Endothelial cell of umbilical vein (primary cell): Measurements from ENCODE around the gene GAB2. TPM values are rescaled to one million over a fixed set of nuclear protein-coding genes. Genes with fewer than 3 reads are reported as not detected.

ENCODE experiments used
- BruUV-seq: library from RNA; stranded (reverse); fragments of 400-500 nt; replicated peaks from 2 replicates; lab custom pipeline; 2021; lab: Mats Ljungman, UMichigan
- CTCF ChIA-PET: fragments of 300-600, 350-600 bp; sonication (Branson Sonifier 250); formaldehyde crosslinking; loops from one replicate; lab custom pipeline; 2021; ENCODE audit warnings: antibody characterized with exemption, inconsistent platforms; lab: Charles Lee
- POLR2A ChIA-PET: fragments of 300-600, 350-600 bp; sonication (Branson Sonifier 250); formaldehyde crosslinking; loops from one replicate; lab custom pipeline; 2021; ENCODE audit warnings: antibody characterized with exemption, inconsistent platforms; lab: Charles Lee
- DNase-seq: peaks from one replicate; pipeline ENCODE4 v3.0.0-alpha.2; 2011; ENCODE audit warnings: low read depth, low spot score
- FAIRE-seq: peaks from 2 replicates; lab custom pipeline; 2011; peaks lifted over from hg19 to GRCh38; lab: Jason Lieb, UNC
- H2AFZ ChIP-seq: 2 replicates; pipeline ENCODE4 v1.6.0; 2012; ENCODE audit warnings: low read depth, low read length, control low read depth, inconsistent platforms
- H3K27ac ChIP-seq: 2 replicates; pipeline ENCODE4 v1.5.1; 2011; ENCODE audit warnings: low read depth, mild to moderate bottlenecking, control low read depth, low read length, moderate library complexity; ENCODE audit not compliant: insufficient read depth
- H3K27me3 ChIP-seq, 2 experiments: 2 replicates each; pipeline versions ENCODE4 v1.6.0 to v1.6.1; 2011; ENCODE audit warnings: low read length in 2 of 2, mixed read lengths in 1 of 2; ENCODE audit not compliant: control insufficient read depth in 2 of 2, insufficient read depth in 2 of 2
- H3K36me3 ChIP-seq, 2 experiments: 2 replicates in 1 of 2; 3 replicates in 1 of 2; pipeline ENCODE4 v1.5.1; 2011; ENCODE audit warnings: low read length in 2 of 2, mild to moderate bottlenecking in 1 of 2, moderate library complexity in 1 of 2; ENCODE audit not compliant: control insufficient read depth in 2 of 2, insufficient read depth in 2 of 2; ENCODE audit errors: extremely low read depth in 1 of 2
- H3K4me1 ChIP-seq: 3 replicates; pipeline ENCODE4 v1.5.1; 2011; ENCODE audit warnings: mild to moderate bottlenecking, low read length; ENCODE audit not compliant: control insufficient read depth, insufficient read depth; ENCODE audit errors: extremely low read depth
- H3K4me2 ChIP-seq: 2 replicates; pipeline ENCODE4 v1.6.1; 2011; ENCODE audit warnings: low read length, control low read depth, mixed read lengths; ENCODE audit not compliant: insufficient read depth
- H3K4me3 ChIP-seq, 3 experiments: fragments of 200-600 bp in 1 of 3; sonication (generic), shearing (Covaris generic) in 1 of 3; replicated peaks in 1 of 3; 2 replicates each; pipeline ENCODE4 v1.5.1; 2011 to 2016; ENCODE audit warnings: control low read depth in 3 of 3, low read length in 3 of 3, mild to moderate bottlenecking in 2 of 3, inconsistent platforms in 1 of 3, low read depth in 1 of 3, moderate library complexity in 1 of 3; ENCODE audit not compliant: insufficient read depth in 1 of 3
- H3K79me2 ChIP-seq: 2 replicates; pipeline ENCODE4 v1.6.0; 2012; ENCODE audit warnings: low read length, inconsistent platforms; ENCODE audit not compliant: control insufficient read depth, insufficient read depth
- H3K9ac ChIP-seq: replicated peaks from 2 replicates; pipeline ENCODE3; 2011; ENCODE audit warnings: low read length, control low read depth; ENCODE audit not compliant: insufficient read depth; ENCODE audit errors: extremely low read depth
- H3K9me1 ChIP-seq: replicated peaks from 3 replicates; pipeline ENCODE4 v1.6.0; 2011; ENCODE audit warnings: mild to moderate bottlenecking, low read length; ENCODE audit not compliant: control insufficient read depth, insufficient read depth; ENCODE audit errors: extremely low read depth
- H3K9me3 ChIP-seq: replicated peaks from 2 replicates; pipeline ENCODE4 v1.5.1; 2012; ENCODE audit warnings: low read length, inconsistent platforms; ENCODE audit not compliant: control insufficient read depth, insufficient read depth
- H4K20me1 ChIP-seq: replicated peaks from 2 replicates; pipeline ENCODE3; 2011; ENCODE audit warnings: mild to moderate bottlenecking, low read length; ENCODE audit not compliant: control insufficient read depth, insufficient read depth; ENCODE audit errors: extremely low read depth
- EZH2 ChIP-seq: IDR thresholded peaks from 2 replicates; pipeline ENCODE4 v1.6.1; 2012; ENCODE audit warnings: borderline replicate concordance, low read depth, mild to moderate bottlenecking, moderate library complexity, low read length, inconsistent platforms; ENCODE audit not compliant: severe bottlenecking
- FOS ChIP-seq: IDR thresholded peaks from 2 replicates; pipeline ENCODE4 v1.6.1; 2011; ENCODE audit warnings: mild to moderate bottlenecking, low read length, moderate library complexity, borderline replicate concordance; ENCODE audit not compliant: insufficient read depth
- GATA2 ChIP-seq: IDR thresholded peaks from 2 replicates; pipeline ENCODE4 v1.7.0; 2011; ENCODE audit warnings: low read depth, mild to moderate bottlenecking, moderate library complexity, mixed read lengths, low read length; ENCODE audit not compliant: insufficient read length, insufficient read depth
- JUN ChIP-seq: IDR thresholded peaks from 2 replicates; pipeline ENCODE4 v1.6.1; 2011; ENCODE audit warnings: borderline replicate concordance, low read depth; ENCODE audit not compliant: insufficient read length, insufficient read depth
- MYC ChIP-seq: IDR thresholded peaks from one replicate; pipeline ENCODE4 v1.6.1; 2011; ENCODE audit warnings: mild to moderate bottlenecking, low read depth, low read length
- POLR2A ChIP-seq: IDR thresholded peaks from 2 replicates; pipeline ENCODE4 v1.6.1; 2012; ENCODE audit warnings: low read depth, mild to moderate bottlenecking, control low read depth, low read length
- POLR2AphosphoS5 ChIP-seq: IDR thresholded peaks from 2 replicates; pipeline ENCODE4 v1.6.1; 2012; ENCODE audit warnings: low read depth, mild to moderate bottlenecking, control low read depth, low read length, moderate library complexity; ENCODE audit not compliant: insufficient read depth
- dilution Hi-C: fragments of 300-500 bp; cut with MboI; formaldehyde crosslinking; loops from one replicate; pipeline ENCODE4 v1.15.0; 2019; ENCODE audit warnings: low sequenced_read_pairs; ENCODE audit not compliant: extremely low pct_ligation_motif_present
- intact Hi-C: fragments of 100-400 bp; cut with micrococcal nuclease; formaldehyde crosslinking; loops from one replicate; pipeline ENCODE4 v1.10.0; 2022
- polyA plus RNA-seq, 4 experiments: library from polyadenylated mRNA; depleted of rRNA in 3 of 4; stranded (reverse) in 3 of 4; unstranded in 1 of 4; fragments of >200 nt; gene quantifications; 2 replicates each; pipeline versions ENCODE4 v1.2.1 to v1.2.3, GENCODE V29; 2011 to 2012; ENCODE audit warnings: missing spikeins in 1 of 4
- total RNA-seq: library from RNA; stranded (reverse); gene quantifications from 2 replicates; pipeline ENCODE4 v1.2.3, GENCODE V29; 2021
- TF ChIP-seq, protein P1 (sequence below), 2 donors: IDR thresholded peaks; 1 replicate in 1 of 2; 2 replicates in 1 of 2; pipeline ENCODE4 v1.5.1; 2011; ENCODE audit warnings: low read length in 2 of 2, mild to moderate bottlenecking in 2 of 2, moderate library complexity in 2 of 2, control low read depth in 1 of 2, inconsistent platforms in 1 of 2, low read depth in 1 of 2; ENCODE audit not compliant: insufficient read depth in 1 of 2; ENCODE audit errors: extremely low read depth in 1 of 2
- TF ChIP-seq, protein P2 (sequence below): IDR thresholded peaks from 2 replicates; pipeline ENCODE4 v1.6.1; 2011; ENCODE audit not compliant: insufficient read depth, insufficient read length

GAB2 gene
- total and polyA plus RNA-seq, 2 donors (not counting 3 experiments of a cell fraction or from before 2014, with no cell fraction given) = 19.6 to 39.6 TPM

GRCh38 chr11:78292109-78292803 is 125.4 kb downstream of the GAB2 start:
- intact Hi-C loops = no loop called here
- Histone ChIP-seq H3K27me3 (no peaks in the 10 kb centered on the region), H3K4me3 (no peak overlapping the region), H3K4me2 (no peak overlapping the region), H3K79me2 (peaks cover 41% of the 10 kb centered on the region), H3K9me1 (no peaks in the 10 kb centered on the region), H3K9me3 (no peaks in the 10 kb centered on the region), H3K27ac (no peak overlapping the region), H3K36me3 (no peaks in the 10 kb centered on the region), H2AFZ (no peak overlapping the region), H4K20me1 (no peaks in the 10 kb centered on the region), H3K4me1 (no peaks in the 10 kb centered on the region), H3K9ac (no peak overlapping the region)
- ChIA-PET CTCF (no interaction called here), POLR2A (no interaction called here)
- BruUV-seq = no TSS peak
- FAIRE-seq (no peak), DNase-seq (no peak)
- dilution Hi-C loops = no loop called here
- TF ChIP-seq POLR2AphosphoS5 = no peak
- TF ChIP-seq GATA2 = no peak
- TF ChIP-seq, protein P1, sequence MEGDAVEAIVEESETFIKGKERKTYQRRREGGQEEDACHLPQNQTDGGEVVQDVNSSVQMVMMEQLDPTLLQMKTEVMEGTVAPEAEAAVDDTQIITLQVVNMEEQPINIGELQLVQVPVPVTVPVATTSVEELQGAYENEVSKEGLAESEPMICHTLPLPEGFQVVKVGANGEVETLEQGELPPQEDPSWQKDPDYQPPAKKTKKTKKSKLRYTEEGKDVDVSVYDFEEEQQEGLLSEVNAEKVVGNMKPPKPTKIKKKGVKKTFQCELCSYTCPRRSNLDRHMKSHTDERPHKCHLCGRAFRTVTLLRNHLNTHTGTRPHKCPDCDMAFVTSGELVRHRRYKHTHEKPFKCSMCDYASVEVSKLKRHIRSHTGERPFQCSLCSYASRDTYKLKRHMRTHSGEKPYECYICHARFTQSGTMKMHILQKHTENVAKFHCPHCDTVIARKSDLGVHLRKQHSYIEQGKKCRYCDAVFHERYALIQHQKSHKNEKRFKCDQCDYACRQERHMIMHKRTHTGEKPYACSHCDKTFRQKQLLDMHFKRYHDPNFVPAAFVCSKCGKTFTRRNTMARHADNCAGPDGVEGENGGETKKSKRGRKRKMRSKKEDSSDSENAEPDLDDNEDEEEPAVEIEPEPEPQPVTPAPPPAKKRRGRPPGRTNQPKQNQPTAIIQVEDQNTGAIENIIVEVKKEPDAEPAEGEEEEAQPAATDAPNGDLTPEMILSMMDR (IDR thresholded peaks at IDR 0.05; ENCODE audit: extremely low read depth in 1 of 2, insufficient read depth in 1 of 2, low read depth in 1 of 2, low read length in 2 of 2) = no peak
- TF ChIP-seq JUN = no peak
- TF ChIP-seq, protein P2, sequence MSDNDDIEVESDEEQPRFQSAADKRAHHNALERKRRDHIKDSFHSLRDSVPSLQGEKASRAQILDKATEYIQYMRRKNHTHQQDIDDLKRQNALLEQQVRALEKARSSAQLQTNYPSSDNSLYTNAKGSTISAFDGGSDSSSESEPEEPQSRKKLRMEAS = no peak
- no peak for TF ChIP-seq POLR2A
- no peak for TF ChIP-seq MYC
- no peak for TF ChIP-seq FOS
- no peak for TF ChIP-seq EZH2
